OCI-LY1 (cell line): Measurements from ENCODE around the gene CFAP20DC.

ENCODE experiments used
- EZH2 ChIP-seq: fragments of 200-600 bp; sonication (generic), shearing (Covaris generic); IDR thresholded peaks from 2 replicates; pipeline ENCODE4 v1.8.0; 2017; ENCODE audit warnings: borderline replicate concordance, mixed run types, mild to moderate bottlenecking, antibody characterized with exemption, low read length, moderate library complexity, mixed read lengths
- TF ChIP-seq, protein P1 (sequence below): fragments of 200-600 bp; sonication (generic), shearing (Covaris generic); IDR thresholded peaks from 2 replicates; pipeline ENCODE4 v1.5.1; 2017; ENCODE audit warnings: mild to moderate bottlenecking, antibody characterized with exemption, low read length, moderate library complexity, mixed read lengths

DNA sequence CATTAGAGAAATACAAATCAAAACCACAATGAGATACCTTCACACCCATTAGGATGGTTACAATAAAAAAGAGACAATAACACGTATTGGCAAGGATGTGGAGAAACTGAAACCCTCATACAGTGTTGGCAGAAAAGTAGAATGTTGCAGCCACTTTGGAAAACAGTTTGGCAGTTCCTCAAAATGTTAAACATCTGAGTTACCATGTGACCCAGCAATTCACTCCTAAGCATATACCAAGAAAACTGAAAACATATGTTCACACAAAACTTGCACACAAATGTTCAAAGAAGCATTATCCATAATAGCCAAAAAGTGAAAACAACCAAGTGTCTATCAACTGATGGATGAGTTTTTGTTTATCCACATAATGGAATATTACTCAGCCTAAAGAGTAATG lies 216.3 kb downstream of the CFAP20DC start:
- TF ChIP-seq, protein P1, sequence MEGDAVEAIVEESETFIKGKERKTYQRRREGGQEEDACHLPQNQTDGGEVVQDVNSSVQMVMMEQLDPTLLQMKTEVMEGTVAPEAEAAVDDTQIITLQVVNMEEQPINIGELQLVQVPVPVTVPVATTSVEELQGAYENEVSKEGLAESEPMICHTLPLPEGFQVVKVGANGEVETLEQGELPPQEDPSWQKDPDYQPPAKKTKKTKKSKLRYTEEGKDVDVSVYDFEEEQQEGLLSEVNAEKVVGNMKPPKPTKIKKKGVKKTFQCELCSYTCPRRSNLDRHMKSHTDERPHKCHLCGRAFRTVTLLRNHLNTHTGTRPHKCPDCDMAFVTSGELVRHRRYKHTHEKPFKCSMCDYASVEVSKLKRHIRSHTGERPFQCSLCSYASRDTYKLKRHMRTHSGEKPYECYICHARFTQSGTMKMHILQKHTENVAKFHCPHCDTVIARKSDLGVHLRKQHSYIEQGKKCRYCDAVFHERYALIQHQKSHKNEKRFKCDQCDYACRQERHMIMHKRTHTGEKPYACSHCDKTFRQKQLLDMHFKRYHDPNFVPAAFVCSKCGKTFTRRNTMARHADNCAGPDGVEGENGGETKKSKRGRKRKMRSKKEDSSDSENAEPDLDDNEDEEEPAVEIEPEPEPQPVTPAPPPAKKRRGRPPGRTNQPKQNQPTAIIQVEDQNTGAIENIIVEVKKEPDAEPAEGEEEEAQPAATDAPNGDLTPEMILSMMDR, result no peak
- TF ChIP-seq EZH2, result no peak
